Right lobe of liver (tissue), 6 donors: ENCODE results near the gene MAPRE2. TPM values are rescaled to one million over a fixed set of nuclear protein-coding genes. Genes with fewer than 3 reads are reported as not detected.
A peak's percentile ranks its signal among the peaks of the same experiment; 100 is the strongest.
"Not testable (repeated sequence)": the region's sequence is repeated elsewhere in the genome, so short reads cannot be mapped to it uniquely, and the experiment has no call there.

Experiments
- ATAC-seq, 4 donors: fragments of 200-7000 bp; cut with Tn5 transposase; one replicate each; pipeline ENCODE4 v1.9.1; 2020; ENCODE audit warnings: mild to moderate bottlenecking in 4 of 4, moderate library complexity in 4 of 4
- DNase-seq, 3 donors: peaks; one replicate each; pipeline ENCODE4 v3.0.0-alpha.2; 2020
- H3K27ac ChIP-seq, 3 donors: fragments of 200-600 bp; one replicate each; pipeline ENCODE4 v1.8.0; 2022
- H3K27me3 ChIP-seq, 2 donors: fragments of 200-600 bp; one replicate each; pipeline ENCODE4 v1.8.0; 2022
- H3K36me3 ChIP-seq, 4 donors: fragments of 200-600 bp; sonication (generic) in 1 of 4; one replicate each; pipeline versions ENCODE4 v1.5.1 to v1.8.0; 2017 to 2022; ENCODE audit warnings: control low read depth in 1 of 4
- H3K4me1 ChIP-seq, 4 donors: fragments of 200-600 bp; sonication (generic) in 1 of 4; one replicate each; pipeline versions ENCODE4 v1.5.1 to v1.8.0; 2017 to 2022; ENCODE audit warnings: control low read depth in 1 of 4
- H3K4me3 ChIP-seq, 3 donors: fragments of 200-600 bp; one replicate each; pipeline ENCODE4 v1.8.0; 2022
- H3K9me3 ChIP-seq, 4 donors: fragments of 200-600 bp; sonication (generic) in 1 of 4; one replicate each; pipeline versions ENCODE4 v1.5.1 to v1.8.0; 2017 to 2022; ENCODE audit warnings: control low read depth in 1 of 4
- POLR2A ChIP-seq: fragments of 450-650 bp; IDR thresholded peaks from one replicate; pipeline ENCODE4 v1.6.1; 2017; ENCODE audit warnings: antibody characterized with exemption, mild to moderate bottlenecking
- WGBS: methylation state at CpG from one replicate; pipeline ENCODE4 v1.1.6; 2018; ENCODE audit warnings: low coverage, low lambda C conversion rate; ENCODE audit not compliant: insufficient coverage; ENCODE audit errors: missing lambda C conversion rate; 5-methylcytosine and 5-hydroxymethylcytosine counted together
- intact Hi-C, 2 donors: fragments of 100-400 bp; cut with DNase I; formaldehyde crosslinking; loops; one replicate each; pipeline versions ENCODE4 v1.11.2 to v1.14.1; 2022
- total RNA-seq, 6 experiments: library from RNA; depleted of rRNA in 2 of 6; stranded (reverse); fragments of >200 nt in 2 of 6; fragmentation: NEBNext Ultra II Directional in 3 of 6; extraction: Animal tissue kit (Norgen Biotek cat#: 25700) in 3 of 6; gene quantifications; one replicate each; pipeline versions ENCODE4 v1.1.0 to v1.2.4, GENCODE V29; 2016 to 2023
- TF ChIP-seq, protein P1 (sequence below), 4 donors: fragments of 200-600 bp in 3 of 4; fragments of 450-650 bp in 1 of 4; IDR thresholded peaks; one replicate each; pipeline versions ENCODE4 v1.5.1 to v1.8.0; 2016 to 2022; ENCODE audit warnings: antibody characterized with exemption in 4 of 4, mild to moderate bottlenecking in 2 of 4
- donor health status: DM: no; HTN: yes; CAD: no.
- donor health status: DM: no; HTN: no; CAD: no.
- donor health status: DM: no; HTN: no; CAD: no.
- donor health status: DM: no; HTN: yes; CAD: no.
- donor health status: DM: no; HTN: yes; CAD: no.

The MAPRE2 gene
- total RNA-seq, 6 experiments from 2014 or later: 17.0 to 25.9 (median 21.5) TPM

DNA sequence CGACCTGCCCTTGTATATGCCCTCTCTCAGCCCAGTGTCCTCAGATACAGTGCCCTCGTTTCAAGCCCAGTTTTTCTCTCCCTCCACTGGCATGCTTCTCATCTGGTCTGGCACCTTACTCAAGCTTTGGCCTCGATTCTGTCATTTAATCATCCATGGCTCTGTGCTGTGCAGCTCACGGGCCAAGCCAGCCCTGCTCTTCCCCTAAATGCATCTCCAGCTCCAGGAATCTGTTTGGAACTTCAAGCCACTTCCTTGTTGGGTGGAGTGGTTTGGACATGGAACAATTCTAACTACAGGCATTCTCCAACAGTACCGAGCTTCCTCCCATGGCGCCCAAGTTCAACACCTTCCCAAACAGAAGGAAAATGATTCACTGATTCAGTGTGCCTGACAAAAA lies 122.9 kb downstream of the MAPRE2 start:
- 71% methylated on average over 5 of the region's 6 CpGs for WGBS
- no peak for TF ChIP-seq POLR2A
- TF ChIP-seq, protein P1, sequence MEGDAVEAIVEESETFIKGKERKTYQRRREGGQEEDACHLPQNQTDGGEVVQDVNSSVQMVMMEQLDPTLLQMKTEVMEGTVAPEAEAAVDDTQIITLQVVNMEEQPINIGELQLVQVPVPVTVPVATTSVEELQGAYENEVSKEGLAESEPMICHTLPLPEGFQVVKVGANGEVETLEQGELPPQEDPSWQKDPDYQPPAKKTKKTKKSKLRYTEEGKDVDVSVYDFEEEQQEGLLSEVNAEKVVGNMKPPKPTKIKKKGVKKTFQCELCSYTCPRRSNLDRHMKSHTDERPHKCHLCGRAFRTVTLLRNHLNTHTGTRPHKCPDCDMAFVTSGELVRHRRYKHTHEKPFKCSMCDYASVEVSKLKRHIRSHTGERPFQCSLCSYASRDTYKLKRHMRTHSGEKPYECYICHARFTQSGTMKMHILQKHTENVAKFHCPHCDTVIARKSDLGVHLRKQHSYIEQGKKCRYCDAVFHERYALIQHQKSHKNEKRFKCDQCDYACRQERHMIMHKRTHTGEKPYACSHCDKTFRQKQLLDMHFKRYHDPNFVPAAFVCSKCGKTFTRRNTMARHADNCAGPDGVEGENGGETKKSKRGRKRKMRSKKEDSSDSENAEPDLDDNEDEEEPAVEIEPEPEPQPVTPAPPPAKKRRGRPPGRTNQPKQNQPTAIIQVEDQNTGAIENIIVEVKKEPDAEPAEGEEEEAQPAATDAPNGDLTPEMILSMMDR (IDR thresholded peaks at IDR 0.05): no peak
- DNase-seq (no peak), ATAC-seq (no peak)
- H3K27me3 ChIP-seq: no peaks in the 10 kb centered on the region
- H3K4me3 ChIP-seq: no peak overlapping the region
- H3K27ac ChIP-seq: no peak overlapping the region
- intact Hi-C loops: no loop called here
- no peaks in the 10 kb centered on the region for H3K4me1 ChIP-seq
- H3K9me3 ChIP-seq: no peaks in the 10 kb centered on the region
- no peaks in the 10 kb centered on the region for H3K36me3 ChIP-seq

DNA sequence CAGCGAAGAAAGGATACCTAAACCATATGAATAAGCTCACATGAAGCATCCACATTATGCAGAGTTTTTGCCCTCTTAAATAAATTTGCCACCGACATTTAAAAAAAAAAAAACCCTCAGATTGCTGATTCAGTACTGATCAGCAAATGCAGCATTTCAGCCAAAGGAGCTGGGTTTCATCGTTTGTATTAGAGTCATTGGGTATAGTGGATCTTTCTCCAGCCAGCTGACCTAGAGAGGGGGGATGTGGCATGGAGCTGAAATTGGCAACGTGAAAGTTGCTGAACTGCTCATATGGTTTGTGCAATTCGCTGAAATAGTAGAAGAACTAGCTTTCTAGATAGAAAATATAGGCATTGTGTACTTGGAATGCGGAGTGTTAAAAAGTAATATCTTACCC lies 126.1 kb downstream of the MAPRE2 start:
- DNase-seq (no peak), ATAC-seq (no peak)
- 69% methylated on average over 6 of the region's 6 CpGs for WGBS
- intact Hi-C loops: no loop called here
- no peaks in the 10 kb centered on the region for H3K36me3 ChIP-seq
- no peaks in the 10 kb centered on the region for H3K9me3 ChIP-seq
- H3K4me3 ChIP-seq: no peak overlapping the region
- H3K27me3 ChIP-seq: no peaks in the 10 kb centered on the region
- H3K4me1 ChIP-seq: peaks cover 0 to 14% (median 3%) of the 10 kb centered on the region in 4 donors
- TF ChIP-seq, protein P1 (IDR thresholded peaks at IDR 0.05): no peak
- TF ChIP-seq POLR2A: no peak
- no peak overlapping the region for H3K27ac ChIP-seq

DNA sequence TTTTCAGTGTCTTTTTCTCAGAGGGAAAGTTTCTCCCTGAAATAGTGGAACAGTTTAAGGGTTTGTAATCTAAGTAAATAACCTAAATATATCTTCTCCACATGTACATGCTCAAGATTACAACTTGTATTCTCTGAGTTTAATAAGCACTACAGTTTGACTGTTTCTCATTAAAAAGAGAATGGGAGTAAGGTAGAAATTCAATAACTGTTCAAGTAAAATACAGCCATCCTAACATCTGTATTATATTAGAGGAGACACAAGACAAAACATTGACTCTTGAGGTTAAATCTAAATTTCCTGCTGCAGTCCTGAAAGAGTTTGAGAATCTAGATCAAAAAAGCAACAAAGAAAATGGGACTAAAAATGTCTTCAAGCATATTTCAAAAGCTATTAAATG lies 126.6 kb downstream of the MAPRE2 start:
- ATAC-seq: no peak

DNA sequence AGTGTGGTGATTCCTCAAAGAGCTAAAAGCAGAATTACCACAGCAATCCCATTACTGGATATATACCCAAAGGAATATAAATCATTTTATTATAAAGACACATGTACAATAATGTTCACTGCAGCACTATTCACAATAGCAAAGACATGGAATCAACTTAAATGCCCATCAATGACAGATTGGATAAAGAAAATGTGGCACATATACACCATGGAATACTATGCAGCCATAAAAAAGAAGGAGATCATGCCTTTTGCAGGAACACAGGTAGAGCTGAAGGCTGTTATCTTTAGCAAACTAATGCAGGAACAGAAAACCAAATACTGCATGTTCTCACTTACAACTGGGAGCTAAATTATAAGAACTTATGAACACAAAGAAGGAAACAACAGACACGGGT lies 129.1 kb downstream of the MAPRE2 start:
- 89% methylated on average over 1 of the region's 1 CpG for WGBS
- H3K27ac ChIP-seq, intact Hi-C loops: not testable (repeated sequence)

More for the DNA sequence above, 126.6 kb downstream of the MAPRE2 start:
- intact Hi-C loops: no loop called here
- TF ChIP-seq POLR2A: no peak
- TF ChIP-seq, protein P1 (IDR thresholded peaks at IDR 0.05): no peak
- Histone ChIP-seq H3K4me3 (no peak overlapping the region), H3K27me3 (no peaks in the 10 kb centered on the region), H3K36me3 (no peaks in the 10 kb centered on the region), H3K9me3 (no peaks in the 10 kb centered on the region), H3K27ac (no peak overlapping the region), H3K4me1 (peaks cover 0 to 15% (median 6%) of the 10 kb centered on the region in 4 donors)
- DNase-seq: no peak

DNA sequence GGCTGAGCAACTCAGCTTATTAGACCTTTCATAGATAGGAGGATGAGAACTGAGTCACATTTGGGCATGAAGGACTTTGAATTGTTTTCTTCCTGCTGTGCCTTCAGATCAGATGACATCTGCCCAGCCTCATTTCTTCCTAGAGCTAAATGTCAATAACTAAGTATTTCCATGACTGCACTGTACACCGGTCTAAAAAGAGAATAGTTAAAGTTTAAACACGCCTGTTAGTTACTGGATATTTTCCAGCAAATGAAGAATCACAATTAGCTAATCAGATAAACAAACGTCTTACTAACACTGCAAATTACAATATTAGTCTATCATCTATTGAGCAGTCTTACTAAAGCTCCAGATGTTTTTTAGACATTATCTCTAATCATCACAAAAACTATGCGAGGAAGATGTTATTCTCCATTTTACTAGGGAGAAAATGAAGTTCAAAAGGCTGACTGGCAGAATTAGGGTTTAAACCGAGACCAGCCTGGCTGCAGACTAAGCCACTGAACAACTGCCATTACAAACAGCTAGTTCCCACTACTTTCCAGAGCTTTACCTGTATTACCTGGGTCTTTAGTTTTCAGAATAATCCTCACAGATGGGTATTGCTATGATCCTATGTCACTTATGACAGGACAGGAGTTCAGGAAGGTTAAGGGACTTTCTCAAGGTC lies 130.2 kb downstream of the MAPRE2 start:
- DNase-seq: no peak
- Histone ChIP-seq H3K36me3 (no peaks in the 10 kb centered on the region), H3K4me3 (no peak overlapping the region), H3K27me3 (no peaks in the 10 kb centered on the region), H3K4me1 (peaks cover 0 to 15% (median 6%) of the 10 kb centered on the region in 4 donors), H3K27ac (peak overlapping the region; percentile 20 to 81 (median 47)), H3K9me3 (no peaks in the 10 kb centered on the region)
- peak; percentile 90 to 93 (median 92) for ATAC-seq
- intact Hi-C loops: no loop called here
- 28% methylated on average over 5 of the region's 5 CpGs for WGBS
- TF ChIP-seq, protein P1 (IDR thresholded peaks at IDR 0.05): no peak
- TF ChIP-seq POLR2A: no peak

More for the DNA sequence above, 129.1 kb downstream of the MAPRE2 start:
- ATAC-seq, DNase-seq, H3K27me3 ChIP-seq, H3K9me3 ChIP-seq, H3K4me3 ChIP-seq, H3K36me3 ChIP-seq: not testable (repeated sequence)
- H3K4me1 ChIP-seq: peaks cover 0 to 15% (median 6%) of the 10 kb centered on the region in 4 donors
